Measurements from ENCODE around the gene BMPR1A. TPM values are rescaled to one million over a fixed set of nuclear protein-coding genes. Genes with fewer than 3 reads are reported as not detected.

The BMPR1A gene
- total and polyA plus RNA-seq, 8 donors: 5.8 to 104 (median 19.9) TPM

DNA sequence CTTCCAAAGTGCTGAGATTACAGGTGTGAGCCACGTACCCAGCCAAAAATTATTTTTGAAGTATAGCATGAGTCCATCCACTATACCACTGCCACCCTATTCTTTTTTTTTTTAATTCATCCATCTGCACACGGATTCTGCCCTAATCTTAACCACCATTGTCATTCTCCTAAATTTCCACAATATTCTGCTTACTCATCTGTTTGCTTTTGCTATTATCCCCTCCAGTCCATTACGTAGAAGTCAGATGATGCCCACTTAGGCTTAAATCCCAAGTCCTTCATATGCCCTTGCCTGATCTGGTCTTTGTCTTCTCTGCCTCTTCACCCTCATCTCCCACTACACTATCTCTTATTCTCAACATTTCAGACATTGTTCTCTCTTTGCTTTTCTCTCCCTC lies 114.3 kb downstream of the BMPR1A start:
- no peak for TF ChIP-seq EP300 (IDR thresholded peaks at IDR 0.05)
- no peak for TF ChIP-seq POLR2AphosphoS5 (IDR thresholded peaks at IDR 0.05)
- TF ChIP-seq POLR2A (IDR thresholded peaks at IDR 0.05): no peak
- TF ChIP-seq, protein P1, sequence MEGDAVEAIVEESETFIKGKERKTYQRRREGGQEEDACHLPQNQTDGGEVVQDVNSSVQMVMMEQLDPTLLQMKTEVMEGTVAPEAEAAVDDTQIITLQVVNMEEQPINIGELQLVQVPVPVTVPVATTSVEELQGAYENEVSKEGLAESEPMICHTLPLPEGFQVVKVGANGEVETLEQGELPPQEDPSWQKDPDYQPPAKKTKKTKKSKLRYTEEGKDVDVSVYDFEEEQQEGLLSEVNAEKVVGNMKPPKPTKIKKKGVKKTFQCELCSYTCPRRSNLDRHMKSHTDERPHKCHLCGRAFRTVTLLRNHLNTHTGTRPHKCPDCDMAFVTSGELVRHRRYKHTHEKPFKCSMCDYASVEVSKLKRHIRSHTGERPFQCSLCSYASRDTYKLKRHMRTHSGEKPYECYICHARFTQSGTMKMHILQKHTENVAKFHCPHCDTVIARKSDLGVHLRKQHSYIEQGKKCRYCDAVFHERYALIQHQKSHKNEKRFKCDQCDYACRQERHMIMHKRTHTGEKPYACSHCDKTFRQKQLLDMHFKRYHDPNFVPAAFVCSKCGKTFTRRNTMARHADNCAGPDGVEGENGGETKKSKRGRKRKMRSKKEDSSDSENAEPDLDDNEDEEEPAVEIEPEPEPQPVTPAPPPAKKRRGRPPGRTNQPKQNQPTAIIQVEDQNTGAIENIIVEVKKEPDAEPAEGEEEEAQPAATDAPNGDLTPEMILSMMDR (IDR thresholded peaks at IDR 0.05): no peak

DNA sequence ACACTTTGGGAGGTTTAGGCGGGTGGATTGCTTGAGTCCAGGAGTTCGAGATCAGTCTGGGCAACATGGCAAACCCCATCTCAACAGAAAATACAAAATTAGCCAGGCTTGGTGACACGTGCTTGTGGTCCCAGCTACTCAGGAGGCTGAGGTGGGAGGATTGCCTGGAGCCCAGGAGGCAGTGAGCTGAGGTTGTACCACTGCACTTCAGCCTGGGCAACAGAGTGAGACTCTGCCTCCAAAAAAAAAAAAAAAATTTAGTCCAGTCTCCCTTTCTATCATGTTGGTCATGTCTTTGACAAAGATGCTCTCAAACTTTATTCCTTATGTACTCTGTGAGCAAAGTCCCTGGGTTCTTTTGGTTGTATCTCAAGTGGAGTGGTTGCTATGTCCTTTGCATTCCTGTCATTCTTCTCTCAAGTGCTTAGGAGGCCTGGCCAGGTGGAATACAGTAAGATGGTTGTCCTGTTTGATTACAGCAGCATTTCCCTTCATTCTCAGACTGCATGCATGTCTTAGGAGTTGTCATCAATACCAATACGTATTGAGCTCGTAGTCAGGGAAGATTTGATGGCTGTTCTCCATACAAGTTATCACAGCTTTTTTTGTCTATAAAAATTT lies 115.3 kb downstream of the BMPR1A start:
- no peaks in the 10 kb centered on the region for H3K9me3 ChIP-seq
- no peaks in the 10 kb centered on the region for H3K27me3 ChIP-seq
- H3K4me3 ChIP-seq: no peak overlapping the region
- no peak overlapping the region for H3K27ac ChIP-seq
- peaks cover 0 to 31% (median 8%) of the 10 kb centered on the region in 4 donors for H3K4me1 ChIP-seq
- H3K36me3 ChIP-seq: peaks cover 0 to 8% (median 3%) of the 10 kb centered on the region in 4 donors
- intact Hi-C loops (cut with DNase I; ENCODE audit: low total_unique reads): no loop called here
- TF ChIP-seq POLR2AphosphoS5 (IDR thresholded peaks at IDR 0.05) (no peak), POLR2A (IDR thresholded peaks at IDR 0.05) (no peak), EP300 (IDR thresholded peaks at IDR 0.05) (no peak)
- TF ChIP-seq, protein P1 (IDR thresholded peaks at IDR 0.05): no peak
- no peak for DNase-seq
- 88 to 94% (median 91%) methylated on average over 5 of the region's 5 CpGs for WGBS, 5 donors

More for the DNA sequence above, 114.3 kb downstream of the BMPR1A start:
- Histone ChIP-seq H3K9me3 (no peaks in the 10 kb centered on the region), H3K36me3 (no peaks in the 10 kb centered on the region), H3K4me3 (no peak overlapping the region), H3K4me1 (peaks cover 0 to 33% (median 8%) of the 10 kb centered on the region in 4 donors), H3K27me3 (no peaks in the 10 kb centered on the region), H3K27ac (no peak overlapping the region)
- no peak for DNase-seq
- WGBS, 5 donors: 92 to 97% (median 94%) methylated on average over 3 of the region's 3 CpGs
- intact Hi-C loops (cut with DNase I; ENCODE audit: low total_unique reads): no loop called here

DNA sequence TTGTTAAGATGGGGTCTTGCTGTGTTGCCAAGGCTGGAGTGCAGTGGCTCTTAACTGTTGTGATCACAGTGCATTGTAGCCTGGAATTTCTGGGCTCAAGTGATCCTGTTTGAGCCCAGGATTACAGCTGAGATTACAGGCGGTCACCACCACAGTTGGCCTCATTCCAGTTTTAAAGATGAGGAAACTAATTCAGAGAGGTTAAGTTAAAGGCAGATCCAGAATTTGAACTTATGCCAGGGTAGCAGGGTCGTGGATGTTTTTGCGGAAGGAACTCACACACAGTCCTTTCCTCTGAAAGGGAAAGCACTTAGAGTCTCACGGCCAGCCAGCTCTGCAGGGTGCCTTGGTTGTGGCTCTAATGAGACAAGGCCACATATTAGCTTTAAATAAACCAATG lies 116.3 kb downstream of the BMPR1A start:
- H3K9me3 ChIP-seq: no peaks in the 10 kb centered on the region
- peak in 1 of 2 donors; percentile 35 for DNase-seq
- intact Hi-C loops (cut with DNase I; ENCODE audit: low total_unique reads): no loop called here
- H3K4me1 ChIP-seq: peaks cover 0 to 38% (median 8%) of the 10 kb centered on the region in 4 donors
- 31 to 58% (median 49%) methylated on average over 4 of the region's 4 CpGs for WGBS, 5 donors
- H3K27ac ChIP-seq: peak overlapping the region in 1 of 5 donors; percentile 27
- TF ChIP-seq, protein P1 (IDR thresholded peaks at IDR 0.05): no peak
- TF ChIP-seq POLR2AphosphoS5 (IDR thresholded peaks at IDR 0.05) (no peak), POLR2A (IDR thresholded peaks at IDR 0.05) (no peak), EP300 (IDR thresholded peaks at IDR 0.05) (no peak)
- no peaks in the 10 kb centered on the region for H3K27me3 ChIP-seq
- no peak overlapping the region for H3K4me3 ChIP-seq
- peaks cover 0 to 8% (median 3%) of the 10 kb centered on the region in 4 donors for H3K36me3 ChIP-seq

DNA sequence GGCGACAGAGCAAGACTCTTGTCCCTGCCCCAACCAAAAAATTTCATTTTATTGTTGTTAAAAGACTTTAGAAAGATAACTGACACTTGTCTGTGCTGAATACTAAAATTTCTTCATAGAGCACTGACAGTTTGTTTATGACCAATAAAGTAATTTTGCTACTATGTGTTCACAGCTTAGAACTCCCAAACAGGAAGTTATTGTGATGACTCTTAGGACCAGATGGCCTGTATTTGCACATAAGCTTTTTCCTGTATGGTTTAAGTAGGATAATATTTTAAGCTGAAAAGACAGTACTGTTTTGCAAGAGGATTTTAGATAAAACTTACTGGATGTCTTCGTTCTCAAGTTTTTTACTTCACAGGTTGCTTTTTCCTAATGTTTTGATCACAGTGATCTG lies 120.3 kb downstream of the BMPR1A start:
- no peaks in the 10 kb centered on the region for H3K27me3 ChIP-seq
- peak overlapping the region in 1 of 5 donors; percentile 1 for H3K27ac ChIP-seq
- WGBS, 5 donors: 80 to 90% (median 84%) methylated on average over 2 of the region's 2 CpGs
- H3K4me3 ChIP-seq: no peak overlapping the region
- no peak for TF ChIP-seq POLR2A (IDR thresholded peaks at IDR 0.05)
- TF ChIP-seq POLR2AphosphoS5 (IDR thresholded peaks at IDR 0.05): no peak
- no peak for TF ChIP-seq EP300 (IDR thresholded peaks at IDR 0.05)
- TF ChIP-seq, protein P1 (IDR thresholded peaks at IDR 0.05): no peak
- DNase-seq: no peak
- H3K36me3 ChIP-seq: peaks cover 0 to 13% (median 4%) of the 10 kb centered on the region in 4 donors
- intact Hi-C loops (cut with DNase I; ENCODE audit: low total_unique reads): no loop called here
- no peaks in the 10 kb centered on the region for H3K9me3 ChIP-seq
- H3K4me1 ChIP-seq: peaks cover 0 to 40% (median 13%) of the 10 kb centered on the region in 4 donors
